Trophoblast cell (in vitro differentiated cells and primary cell): ENCODE results near the gene NDUFA7.
"Not testable (repeated sequence)": the region's sequence is repeated elsewhere in the genome, so short reads cannot be mapped to it uniquely, and the experiment has no call there.

ENCODE experiments used
- DNase-seq, 2 donors: peaks; one replicate each; pipeline ENCODE4 v3.0.0-alpha.2; 2016
- H2AFZ ChIP-seq: 2 replicates; pipeline ENCODE4 v1.6.1; 2013; ENCODE audit warnings: low read length, moderate library complexity, mild to moderate bottlenecking; ENCODE audit not compliant: insufficient read depth, poor library complexity
- H2AK5ac ChIP-seq: 2 replicates; pipeline ENCODE4 v1.6.1; 2013; ENCODE audit warnings: mild to moderate bottlenecking, low read length
- H2BK120ac ChIP-seq: 2 replicates; pipeline ENCODE4 v1.6.1; 2013; ENCODE audit warnings: low read length, mild to moderate bottlenecking, moderate library complexity; ENCODE audit not compliant: insufficient read depth, poor library complexity
- H2BK12ac ChIP-seq: 2 replicates; pipeline ENCODE4 v1.6.1; 2013; ENCODE audit warnings: mild to moderate bottlenecking, low read length, moderate library complexity
- H2BK5ac ChIP-seq: 2 replicates; pipeline ENCODE4 v1.6.1; 2013; ENCODE audit warnings: low read length, low read depth, moderate library complexity, mild to moderate bottlenecking; ENCODE audit not compliant: poor library complexity
- H3K14ac ChIP-seq: 2 replicates; pipeline ENCODE4 v1.6.1; 2013; ENCODE audit warnings: mild to moderate bottlenecking, low read length
- H3K18ac ChIP-seq: 2 replicates; pipeline ENCODE4 v1.6.1; 2013; ENCODE audit warnings: mild to moderate bottlenecking, low read length
- H3K23ac ChIP-seq: 2 replicates; pipeline ENCODE4 v1.6.1; 2013; ENCODE audit warnings: low read length
- H3K27ac ChIP-seq: 2 replicates; pipeline ENCODE4 v1.5.1; 2013; ENCODE audit warnings: low read depth, mild to moderate bottlenecking, inconsistent platforms, low read length, moderate library complexity
- H3K27me3 ChIP-seq: 2 replicates; pipeline ENCODE4 v1.6.1; 2013; ENCODE audit warnings: inconsistent platforms, mild to moderate bottlenecking, low read length, moderate library complexity; ENCODE audit not compliant: insufficient read depth
- H3K36me3 ChIP-seq, 2 experiments: 1 replicate in 1 of 2; 2 replicates in 1 of 2; pipeline ENCODE4 v1.6.1; 2013; ENCODE audit warnings: low read length in 2 of 2, mild to moderate bottlenecking in 2 of 2, moderate library complexity in 1 of 2; ENCODE audit not compliant: insufficient read depth in 2 of 2, control insufficient read depth in 1 of 2
- H3K4ac ChIP-seq: 2 replicates; pipeline ENCODE4 v1.6.1; 2013; ENCODE audit warnings: low read depth, mild to moderate bottlenecking, low read length, moderate library complexity
- H3K4me1 ChIP-seq, 2 experiments: 1 replicate in 1 of 2; 2 replicates in 1 of 2; pipeline ENCODE4 v1.6.1; 2013; ENCODE audit warnings: low read length in 2 of 2, mild to moderate bottlenecking in 2 of 2, moderate library complexity in 1 of 2; ENCODE audit not compliant: insufficient read depth in 2 of 2, control insufficient read depth in 1 of 2
- H3K4me2 ChIP-seq: 2 replicates; pipeline ENCODE4 v1.6.1; 2013; ENCODE audit warnings: inconsistent platforms, mild to moderate bottlenecking, low read length, moderate library complexity
- H3K4me3 ChIP-seq: 2 replicates; pipeline ENCODE4 v1.5.1; 2013; ENCODE audit warnings: mild to moderate bottlenecking, low read depth, low read length, inconsistent platforms
- H3K79me1 ChIP-seq: one replicate; pipeline ENCODE4 v1.6.1; 2013; ENCODE audit warnings: low read length
- H3K79me2 ChIP-seq: 2 replicates; pipeline ENCODE4 v1.6.1; 2013; ENCODE audit warnings: low read length, mild to moderate bottlenecking; ENCODE audit not compliant: control insufficient read depth, insufficient read depth, poor library complexity
- H3K9ac ChIP-seq: 2 replicates; pipeline ENCODE4 v1.6.1; 2013; ENCODE audit warnings: mild to moderate bottlenecking, low read length
- H3K9me3 ChIP-seq: 2 replicates; pipeline ENCODE4 v1.6.1; 2013; ENCODE audit warnings: low read depth, mild to moderate bottlenecking, control low read depth, inconsistent platforms, low read length; ENCODE audit not compliant: insufficient read depth
- H4K12ac ChIP-seq: 2 replicates; pipeline ENCODE4 v1.6.1; 2013; ENCODE audit warnings: low read depth, mild to moderate bottlenecking, low read length, moderate library complexity
- H4K8ac ChIP-seq: 2 replicates; pipeline ENCODE4 v1.6.1; 2013; ENCODE audit warnings: low read depth, mild to moderate bottlenecking, low read length, moderate library complexity
- H4K91ac ChIP-seq: one replicate; pipeline ENCODE4 v1.6.1; 2013; ENCODE audit warnings: low read depth, mild to moderate bottlenecking, low read length, moderate library complexity
- WGBS: extraction: QIAGEN DNeasy Blood & Tissue Kit; methylation state at CpG from one replicate; pipeline ENCODE4 v1.1.7; 2013; ENCODE audit warnings: missing lambda C conversion rate; ENCODE audit not compliant: insufficient read length, insufficient coverage; ENCODE audit errors: extremely low coverage; 5-methylcytosine and 5-hydroxymethylcytosine counted together

NDUFA7 gene

DNA sequence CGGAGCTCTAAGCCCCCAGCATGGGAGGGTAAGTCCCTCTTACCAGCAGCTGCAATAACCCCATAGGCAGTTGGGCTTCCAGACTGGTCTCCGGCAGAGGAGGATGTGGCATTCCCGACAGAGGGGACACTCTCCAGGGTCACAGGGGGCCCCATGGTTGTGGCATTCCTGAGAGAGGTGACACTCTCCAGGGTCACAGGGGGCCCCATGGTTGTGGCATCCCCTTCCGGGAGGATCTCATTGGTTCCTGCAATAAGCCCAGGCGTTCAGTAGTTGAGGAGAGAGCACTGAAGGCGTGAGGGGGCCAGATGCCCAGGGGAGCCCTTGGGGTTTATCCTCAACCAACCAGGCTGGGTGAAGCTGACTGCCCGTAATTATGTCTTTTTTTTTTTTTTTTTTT lies 18.4 kb downstream of the NDUFA7 start:
- H3K79me1 ChIP-seq, result no peaks in the 10 kb centered on the region
- DNase-seq, result no peak
- no peak overlapping the region for H2AFZ ChIP-seq
- H3K79me2 ChIP-seq, result no peaks in the 10 kb centered on the region
- WGBS, result no CpG with 5 or more reads among the region's 7 CpGs
- peaks cover 5 to 7% of the 10 kb centered on the region in 2 experiments for H3K4me1 ChIP-seq
- H4K12ac ChIP-seq, result no peak overlapping the region
- no peak overlapping the region for H3K27ac ChIP-seq
- H3K4me2 ChIP-seq, result no peak overlapping the region
- peaks cover 2% of the 10 kb centered on the region for H3K9me3 ChIP-seq
- H3K14ac ChIP-seq, result no peak overlapping the region
- no peak overlapping the region for H3K4me3 ChIP-seq
- no peaks in the 10 kb centered on the region for H3K27me3 ChIP-seq
- no peak overlapping the region for H3K18ac ChIP-seq
- no peak overlapping the region for H4K91ac ChIP-seq
- H2BK12ac ChIP-seq, result no peak overlapping the region
- peaks cover 3 to 5% of the 10 kb centered on the region in 2 experiments for H3K36me3 ChIP-seq
- H2BK5ac ChIP-seq, result no peak overlapping the region
- no peak overlapping the region for H3K4ac ChIP-seq
- H3K23ac ChIP-seq, result no peak overlapping the region
- no peak overlapping the region for H2AK5ac ChIP-seq
- no peak overlapping the region for H3K9ac ChIP-seq
- no peak overlapping the region for H2BK120ac ChIP-seq
- H4K8ac ChIP-seq, result no peak overlapping the region

DNA sequence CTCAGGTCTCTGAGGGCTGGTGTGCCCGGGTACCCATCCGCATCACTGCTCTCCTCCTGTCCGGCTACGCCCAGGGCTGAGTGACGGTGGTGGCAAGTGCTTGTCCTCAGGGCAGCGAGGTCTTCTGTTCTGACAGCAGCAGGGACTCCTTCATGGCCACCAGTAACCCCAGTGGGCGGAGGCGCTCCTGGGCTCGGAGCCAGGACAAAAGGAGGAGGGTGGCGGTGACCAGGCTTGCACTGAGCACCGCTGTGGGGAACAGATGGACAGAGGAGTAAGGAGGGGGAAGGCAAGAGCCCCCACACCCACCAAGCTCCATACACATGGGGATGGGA lies 18.9 kb downstream of the NDUFA7 start:
- no CpG with 5 or more reads among the region's 11 CpGs for WGBS
- Histone ChIP-seq H4K8ac (no peak overlapping the region), H3K4ac (no peak overlapping the region), H3K4me1 (peaks cover under 1 to 3% of the 10 kb centered on the region in 2 experiments), H3K27me3 (no peaks in the 10 kb centered on the region), H4K91ac (no peak overlapping the region), H3K9ac (no peak overlapping the region), H3K18ac (no peak overlapping the region), H2AK5ac (no peak overlapping the region), H3K36me3 (peaks cover 3 to 5% of the 10 kb centered on the region in 2 experiments), H2BK120ac (no peak overlapping the region), H2BK5ac (no peak overlapping the region), H3K23ac (no peak overlapping the region), H3K14ac (no peak overlapping the region), H2AFZ (no peak overlapping the region), H2BK12ac (no peak overlapping the region), H3K79me1 (no peaks in the 10 kb centered on the region), H3K9me3 (peaks cover 2% of the 10 kb centered on the region), H4K12ac (no peak overlapping the region), H3K4me2 (no peak overlapping the region), H3K27ac (no peak overlapping the region), H3K4me3 (no peak overlapping the region), H3K79me2 (no peaks in the 10 kb centered on the region)
- no peak for DNase-seq

DNA sequence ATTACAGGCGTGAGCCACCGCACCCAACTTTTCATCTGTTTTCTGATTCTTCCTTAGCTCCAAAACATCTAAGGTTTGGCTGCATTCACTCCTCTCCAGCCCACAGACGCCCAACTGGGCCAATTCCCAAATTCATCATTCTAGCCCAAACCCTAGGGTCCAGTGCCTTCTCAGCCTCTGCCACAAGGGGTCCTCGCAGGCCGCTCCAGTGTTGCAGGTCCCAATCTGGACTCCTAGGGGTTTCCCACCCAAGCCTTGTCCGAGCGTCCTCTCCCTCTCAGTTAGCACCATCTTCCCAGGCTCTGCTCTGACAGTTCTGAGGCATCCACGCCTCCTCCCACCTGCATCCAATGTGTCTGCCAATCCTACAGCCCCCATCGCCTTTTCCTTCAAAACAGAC lies 29.8 kb downstream of the NDUFA7 start:
- H3K23ac ChIP-seq, H2AK5ac ChIP-seq, H3K79me1 ChIP-seq, H3K4me1 ChIP-seq, H3K9me3 ChIP-seq, H2BK12ac ChIP-seq, H3K27me3 ChIP-seq, H4K8ac ChIP-seq, H3K79me2 ChIP-seq, H2BK5ac ChIP-seq, H3K4ac ChIP-seq, H4K91ac ChIP-seq, H3K36me3 ChIP-seq, H2AFZ ChIP-seq, H3K18ac ChIP-seq, H3K9ac ChIP-seq, H3K4me3 ChIP-seq, H3K4me2 ChIP-seq, H4K12ac ChIP-seq, H3K14ac ChIP-seq, DNase-seq, H3K27ac ChIP-seq, H2BK120ac ChIP-seq: not testable (repeated sequence)
- WGBS, result no CpG with 5 or more reads among the region's 9 CpGs

DNA sequence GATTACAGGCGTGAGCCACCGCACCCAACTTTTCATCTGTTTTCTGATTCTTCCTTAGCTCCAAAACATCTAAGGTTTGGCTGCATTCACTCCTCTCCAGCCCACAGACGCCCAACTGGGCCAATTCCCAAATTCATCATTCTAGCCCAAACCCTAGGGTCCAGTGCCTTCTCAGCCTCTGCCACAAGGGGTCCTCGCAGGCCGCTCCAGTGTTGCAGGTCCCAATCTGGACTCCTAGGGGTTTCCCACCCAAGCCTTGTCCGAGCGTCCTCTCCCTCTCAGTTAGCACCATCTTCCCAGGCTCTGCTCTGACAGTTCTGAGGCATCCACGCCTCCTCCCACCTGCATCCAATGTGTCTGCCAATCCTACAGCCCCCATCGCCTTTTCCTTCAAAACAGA lies 44.7 kb downstream of the NDUFA7 start:
- not testable (repeated sequence) for DNase-seq, H3K23ac ChIP-seq, H3K79me1 ChIP-seq, H3K4me3 ChIP-seq, H2BK5ac ChIP-seq, H3K4ac ChIP-seq, H3K9me3 ChIP-seq, H3K79me2 ChIP-seq, H2AK5ac ChIP-seq, H4K8ac ChIP-seq, H3K27me3 ChIP-seq, H3K4me2 ChIP-seq, H4K91ac ChIP-seq, H3K36me3 ChIP-seq, H3K18ac ChIP-seq, H3K9ac ChIP-seq, H4K12ac ChIP-seq, H3K27ac ChIP-seq, H2AFZ ChIP-seq, H2BK12ac ChIP-seq, H3K14ac ChIP-seq, H3K4me1 ChIP-seq, H2BK120ac ChIP-seq
- no CpG with 5 or more reads among the region's 9 CpGs for WGBS
